HCT116 (cell line): ENCODE results near the gene KRTAP13-4.

Experiments
- EGR1 ChIP-seq: IDR thresholded peaks from 2 replicates; pipeline ENCODE4 v1.6.1; 2012; ENCODE audit warnings: low read depth
- EZH2 ChIP-seq: fragments of 200-600 bp; sonication (generic); IDR thresholded peaks from 2 replicates; pipeline ENCODE4 v1.6.1; 2017; ENCODE audit warnings: antibody characterized with exemption, mixed run types
- EZH2phosphoT487 ChIP-seq: fragments of 200-600 bp; IDR thresholded peaks from 2 replicates; pipeline ENCODE4 v1.6.1; 2018; ENCODE audit warnings: antibody characterized with exemption, borderline replicate concordance
- JUND ChIP-seq: IDR thresholded peaks from 2 replicates; pipeline ENCODE4 v1.6.1; 2012
- POLR2A ChIP-seq: IDR thresholded peaks from 2 replicates; pipeline ENCODE4 v1.7.0; 2011; ENCODE audit warnings: borderline replicate concordance; ENCODE audit not compliant: insufficient read depth, insufficient read length; ENCODE audit errors: extremely low read depth
- RAD21 ChIP-seq: IDR thresholded peaks from 2 replicates; pipeline ENCODE4 v1.6.1; 2012; ENCODE audit warnings: low read depth, mild to moderate bottlenecking
- TF ChIP-seq, protein P1 (sequence below), 3 experiments: fragments of 200-600 bp in 1 of 3; sonication (generic) in 1 of 3; IDR thresholded peaks in 2 of 3; conservative IDR thresholded peaks in 1 of 3; 2 replicates each; pipeline ENCODE4 v1.5.1; 2012 to 2017; ENCODE audit warnings: low read depth in 2 of 3, low read length in 2 of 3, antibody characterized with exemption in 1 of 3, borderline replicate concordance in 1 of 3, control low read depth in 1 of 3, mild to moderate bottlenecking in 1 of 3, mixed read lengths in 1 of 3, mixed run types in 1 of 3, moderate library complexity in 1 of 3; ENCODE audit not compliant: insufficient read depth in 1 of 3
- TF ChIP-seq, protein P2 (sequence below): IDR thresholded peaks from 2 replicates; pipeline ENCODE4 v1.6.1; 2012
- TF ChIP-seq, protein P3 (sequence below): IDR thresholded peaks from 2 replicates; pipeline ENCODE4 v1.6.1; 2012; ENCODE audit warnings: low read depth

DNA sequence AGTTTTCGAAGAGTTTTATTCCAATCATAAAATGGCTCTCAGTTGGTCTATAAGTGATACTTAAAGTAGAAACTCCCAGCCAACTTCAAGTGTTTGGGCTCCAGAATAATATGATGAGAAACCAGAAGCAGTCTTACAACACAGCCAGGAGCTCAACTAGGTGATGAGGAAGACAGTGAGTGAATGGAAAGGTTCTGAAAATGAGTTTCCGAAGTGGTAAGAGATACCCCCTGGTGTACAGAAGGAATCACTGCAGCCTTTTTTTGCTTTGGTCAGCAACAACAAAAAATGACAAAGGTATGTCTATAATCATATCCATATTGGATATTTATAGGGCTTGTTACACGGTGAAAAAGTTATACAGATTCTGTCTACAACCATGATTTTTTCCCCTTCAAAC is 33.7 kb downstream of the KRTAP13-4 start:
- TF ChIP-seq EZH2phosphoT487 (no peak), RAD21 (no peak), POLR2A (no peak), EZH2 (no peak), JUND (no peak), EGR1 (no peak)
- TF ChIP-seq, protein P1, sequence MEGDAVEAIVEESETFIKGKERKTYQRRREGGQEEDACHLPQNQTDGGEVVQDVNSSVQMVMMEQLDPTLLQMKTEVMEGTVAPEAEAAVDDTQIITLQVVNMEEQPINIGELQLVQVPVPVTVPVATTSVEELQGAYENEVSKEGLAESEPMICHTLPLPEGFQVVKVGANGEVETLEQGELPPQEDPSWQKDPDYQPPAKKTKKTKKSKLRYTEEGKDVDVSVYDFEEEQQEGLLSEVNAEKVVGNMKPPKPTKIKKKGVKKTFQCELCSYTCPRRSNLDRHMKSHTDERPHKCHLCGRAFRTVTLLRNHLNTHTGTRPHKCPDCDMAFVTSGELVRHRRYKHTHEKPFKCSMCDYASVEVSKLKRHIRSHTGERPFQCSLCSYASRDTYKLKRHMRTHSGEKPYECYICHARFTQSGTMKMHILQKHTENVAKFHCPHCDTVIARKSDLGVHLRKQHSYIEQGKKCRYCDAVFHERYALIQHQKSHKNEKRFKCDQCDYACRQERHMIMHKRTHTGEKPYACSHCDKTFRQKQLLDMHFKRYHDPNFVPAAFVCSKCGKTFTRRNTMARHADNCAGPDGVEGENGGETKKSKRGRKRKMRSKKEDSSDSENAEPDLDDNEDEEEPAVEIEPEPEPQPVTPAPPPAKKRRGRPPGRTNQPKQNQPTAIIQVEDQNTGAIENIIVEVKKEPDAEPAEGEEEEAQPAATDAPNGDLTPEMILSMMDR (IDR thresholded peaks at IDR 0.05 in 2 of 3, conservative IDR thresholded peaks at IDR 0.05 in 1 of 3; ENCODE audit: borderline replicate concordance in 1 of 3, insufficient read depth in 1 of 3, low read depth in 2 of 3, low read length in 2 of 3), result peak in 2 of 3 experiments; percentile 42 to 45; a peak in 4 of 6 replicates
- TF ChIP-seq, protein P2, sequence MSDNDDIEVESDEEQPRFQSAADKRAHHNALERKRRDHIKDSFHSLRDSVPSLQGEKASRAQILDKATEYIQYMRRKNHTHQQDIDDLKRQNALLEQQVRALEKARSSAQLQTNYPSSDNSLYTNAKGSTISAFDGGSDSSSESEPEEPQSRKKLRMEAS, result no peak
- TF ChIP-seq, protein P3, sequence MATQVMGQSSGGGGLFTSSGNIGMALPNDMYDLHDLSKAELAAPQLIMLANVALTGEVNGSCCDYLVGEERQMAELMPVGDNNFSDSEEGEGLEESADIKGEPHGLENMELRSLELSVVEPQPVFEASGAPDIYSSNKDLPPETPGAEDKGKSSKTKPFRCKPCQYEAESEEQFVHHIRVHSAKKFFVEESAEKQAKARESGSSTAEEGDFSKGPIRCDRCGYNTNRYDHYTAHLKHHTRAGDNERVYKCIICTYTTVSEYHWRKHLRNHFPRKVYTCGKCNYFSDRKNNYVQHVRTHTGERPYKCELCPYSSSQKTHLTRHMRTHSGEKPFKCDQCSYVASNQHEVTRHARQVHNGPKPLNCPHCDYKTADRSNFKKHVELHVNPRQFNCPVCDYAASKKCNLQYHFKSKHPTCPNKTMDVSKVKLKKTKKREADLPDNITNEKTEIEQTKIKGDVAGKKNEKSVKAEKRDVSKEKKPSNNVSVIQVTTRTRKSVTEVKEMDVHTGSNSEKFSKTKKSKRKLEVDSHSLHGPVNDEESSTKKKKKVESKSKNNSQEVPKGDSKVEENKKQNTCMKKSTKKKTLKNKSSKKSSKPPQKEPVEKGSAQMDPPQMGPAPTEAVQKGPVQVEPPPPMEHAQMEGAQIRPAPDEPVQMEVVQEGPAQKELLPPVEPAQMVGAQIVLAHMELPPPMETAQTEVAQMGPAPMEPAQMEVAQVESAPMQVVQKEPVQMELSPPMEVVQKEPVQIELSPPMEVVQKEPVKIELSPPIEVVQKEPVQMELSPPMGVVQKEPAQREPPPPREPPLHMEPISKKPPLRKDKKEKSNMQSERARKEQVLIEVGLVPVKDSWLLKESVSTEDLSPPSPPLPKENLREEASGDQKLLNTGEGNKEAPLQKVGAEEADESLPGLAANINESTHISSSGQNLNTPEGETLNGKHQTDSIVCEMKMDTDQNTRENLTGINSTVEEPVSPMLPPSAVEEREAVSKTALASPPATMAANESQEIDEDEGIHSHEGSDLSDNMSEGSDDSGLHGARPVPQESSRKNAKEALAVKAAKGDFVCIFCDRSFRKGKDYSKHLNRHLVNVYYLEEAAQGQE, result no peak
